Activated T-helper 17 cell treated with anti-CD3 and anti-CD28 coated beads, Interleukin-2, amount 50 U/mL, for 72 hours (primary cell): ENCODE data around the gene CETN3. TPM values are rescaled to one million over a fixed set of nuclear protein-coding genes. Genes with fewer than 3 reads are reported as not detected.
"Not testable (repeated sequence)": the region's sequence is repeated elsewhere in the genome, so short reads cannot be mapped to it uniquely, and the experiment has no call there.

Experiments
- ATAC-seq: fragments of 150-1000 bp; cut with Tn5 transposase; replicated peaks from 2 replicates; pipeline ENCODE4 v1.10.0; 2021; ENCODE audit warnings: mild to moderate bottlenecking, moderate library complexity
- H3K27ac Mint-ChIP-seq: one replicate; pipeline ENCODE4 v1.8.0; 2022; ENCODE audit warnings: mixed read lengths
- H3K27me3 Mint-ChIP-seq: one replicate; pipeline ENCODE4 v1.8.0; 2022; ENCODE audit warnings: mixed read lengths
- H3K36me3 Mint-ChIP-seq: one replicate; pipeline ENCODE4 v1.8.0; 2022; ENCODE audit warnings: low read depth, mild to moderate bottlenecking, mixed read lengths
- H3K4me1 Mint-ChIP-seq: one replicate; pipeline ENCODE4 v1.8.0; 2022; ENCODE audit warnings: mixed read lengths
- H3K4me3 Mint-ChIP-seq: one replicate; pipeline ENCODE4 v1.8.0; 2022; ENCODE audit warnings: mild to moderate bottlenecking, mixed read lengths
- H3K9me3 Mint-ChIP-seq: one replicate; pipeline ENCODE4 v1.8.0; 2022; ENCODE audit warnings: mixed read lengths
- total RNA-seq, 2 donors: library from RNA; stranded (reverse); gene quantifications; one replicate each; pipeline ENCODE4 v1.2.3, GENCODE V29; 2022

CETN3 gene
- total RNA-seq, 2 donors from 2014 or later: 31.3 to 32.5 TPM

- no peak overlapping the region for H3K27ac Mint-ChIP-seq
- ATAC-seq: no peak
- no peaks in the 10 kb centered on the region for H3K9me3 Mint-ChIP-seq
- H3K36me3 Mint-ChIP-seq: peaks cover 53% of the 10 kb centered on the region
- no peaks in the 10 kb centered on the region for H3K4me1 Mint-ChIP-seq
- no peaks in the 10 kb centered on the region for H3K27me3 Mint-ChIP-seq
- no peak overlapping the region for H3K4me3 Mint-ChIP-seq
Measured at GRCh38 chr5:90398726-90399125, 10.8 kb downstream of the CETN3 start.

DNA sequence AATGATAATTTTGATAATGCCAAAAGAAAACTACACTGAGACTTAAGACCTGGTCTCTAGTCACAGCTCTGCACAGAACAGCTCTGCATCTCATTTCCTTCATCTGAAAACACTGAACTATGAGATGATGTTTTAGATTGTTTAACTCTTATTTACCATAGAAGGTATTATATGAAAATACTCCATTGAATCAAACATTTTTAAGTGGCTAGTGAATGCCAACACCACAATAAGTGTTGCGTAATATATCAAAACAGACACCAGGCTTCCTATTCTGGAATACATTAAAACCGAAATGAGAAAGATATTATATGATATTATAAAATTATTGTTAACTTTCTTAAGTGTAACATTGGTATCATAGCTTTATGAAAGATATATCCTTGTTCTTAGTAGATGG lies 14.6 kb downstream of the CETN3 start:
- Mint-ChIP-seq H3K27me3 (no peaks in the 10 kb centered on the region), H3K36me3 (peaks cover 50% of the 10 kb centered on the region), H3K4me1 (no peaks in the 10 kb centered on the region), H3K27ac (no peak overlapping the region), H3K9me3 (no peaks in the 10 kb centered on the region), H3K4me3 (no peak overlapping the region)
- ATAC-seq: no peak

GRCh38 chr5:90390928-90391327 lies 18.6 kb downstream of the CETN3 start:
- H3K36me3 Mint-ChIP-seq: peaks cover 18% of the 10 kb centered on the region
- ATAC-seq: no peak
- H3K4me3 Mint-ChIP-seq: no peak overlapping the region
- no peaks in the 10 kb centered on the region for H3K9me3 Mint-ChIP-seq
- no peaks in the 10 kb centered on the region for H3K27me3 Mint-ChIP-seq
- H3K4me1 Mint-ChIP-seq: no peaks in the 10 kb centered on the region
- H3K27ac Mint-ChIP-seq: no peak overlapping the region

DNA sequence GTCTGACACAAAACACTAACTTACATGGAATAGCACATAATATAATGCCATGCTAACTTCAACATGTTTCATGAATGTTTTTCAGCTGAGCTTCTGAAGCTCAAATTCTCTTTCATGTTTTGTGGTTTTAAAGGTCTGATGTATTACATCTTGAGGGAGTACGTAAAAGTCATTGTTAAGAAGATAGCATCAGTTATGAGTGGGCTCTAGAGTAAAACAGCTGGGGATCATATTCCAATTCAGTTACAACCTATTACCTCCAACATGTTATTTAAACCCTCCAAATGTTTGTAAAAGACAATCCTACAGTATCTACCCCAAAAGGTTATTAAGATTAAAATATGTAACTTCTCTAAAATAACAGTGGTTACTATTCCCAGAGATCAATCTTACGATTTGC lies 19.2 kb downstream of the CETN3 start:
- Mint-ChIP-seq H3K27ac (no peak overlapping the region), H3K27me3 (no peaks in the 10 kb centered on the region), H3K9me3 (no peaks in the 10 kb centered on the region), H3K36me3 (peaks cover 13% of the 10 kb centered on the region), H3K4me1 (no peaks in the 10 kb centered on the region), H3K4me3 (no peak overlapping the region)
- ATAC-seq: no peak

- H3K4me1 Mint-ChIP-seq: no peaks in the 10 kb centered on the region
Measured at GRCh38 chr5:90387508-90387907, 22.0 kb downstream of the CETN3 start.

DNA sequence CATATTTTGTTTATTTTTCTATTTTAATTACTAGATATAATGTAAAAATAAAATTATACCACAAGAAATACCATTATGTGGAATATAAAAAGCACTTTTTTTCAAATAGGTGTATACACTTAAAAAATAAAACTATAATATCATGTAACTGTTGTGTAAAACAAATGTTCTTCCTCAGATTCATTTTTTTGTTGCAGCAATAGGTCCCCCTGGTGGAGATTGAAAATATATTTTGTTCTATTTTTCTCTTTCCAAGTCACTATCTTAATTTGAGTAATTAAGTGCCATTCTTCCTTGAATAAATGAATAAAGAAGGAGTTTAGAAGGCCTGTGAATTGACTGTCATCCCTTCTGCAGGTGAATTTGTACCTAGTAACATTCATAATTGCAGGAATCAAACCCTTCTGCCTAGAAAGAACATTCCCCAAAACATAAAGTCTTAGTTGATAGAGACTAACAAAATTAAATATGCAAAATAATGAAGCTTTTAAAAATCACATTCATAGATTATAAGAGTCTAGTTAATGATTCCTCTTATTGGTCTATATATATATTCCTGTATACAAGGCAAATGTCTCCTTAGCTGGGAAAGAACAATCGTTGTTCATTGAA lies 23.4 kb downstream of the CETN3 start:
- H3K36me3 Mint-ChIP-seq: no peaks in the 10 kb centered on the region
- H3K27me3 Mint-ChIP-seq: peaks cover 4% of the 10 kb centered on the region
- no peak for ATAC-seq
- no peaks in the 10 kb centered on the region for H3K9me3 Mint-ChIP-seq
- no peak overlapping the region for H3K27ac Mint-ChIP-seq
- H3K4me3 Mint-ChIP-seq: no peak overlapping the region
- no peaks in the 10 kb centered on the region for H3K4me1 Mint-ChIP-seq

More at GRCh38 chr5:90387508-90387907, 22.0 kb downstream of the CETN3 start:
- no peaks in the 10 kb centered on the region for H3K9me3 Mint-ChIP-seq
- no peak overlapping the region for H3K4me3 Mint-ChIP-seq
- H3K27ac Mint-ChIP-seq: no peak overlapping the region
- H3K27me3 Mint-ChIP-seq: peaks cover 4% of the 10 kb centered on the region
- peaks cover 3% of the 10 kb centered on the region for H3K36me3 Mint-ChIP-seq
- no peak for ATAC-seq

- H3K9me3 Mint-ChIP-seq: no peaks in the 10 kb centered on the region
- no peak overlapping the region for H3K4me3 Mint-ChIP-seq
- H3K27ac Mint-ChIP-seq: no peak overlapping the region
- ATAC-seq: no peak
- H3K36me3 Mint-ChIP-seq: no peaks in the 10 kb centered on the region
- H3K4me1 Mint-ChIP-seq: no peaks in the 10 kb centered on the region
- H3K27me3 Mint-ChIP-seq: peaks cover 15% of the 10 kb centered on the region
Measured at GRCh38 chr5:90384389-90384788, 25.2 kb downstream of the CETN3 start.

- peaks cover 16% of the 10 kb centered on the region for H3K27me3 Mint-ChIP-seq
- H3K9me3 Mint-ChIP-seq: no peaks in the 10 kb centered on the region
- H3K4me1 Mint-ChIP-seq: no peaks in the 10 kb centered on the region
- no peaks in the 10 kb centered on the region for H3K36me3 Mint-ChIP-seq
- H3K27ac Mint-ChIP-seq: no peak overlapping the region
- ATAC-seq: no peak
- H3K4me3 Mint-ChIP-seq: no peak overlapping the region
Measured at GRCh38 chr5:90383903-90384302, 25.7 kb downstream of the CETN3 start.

DNA sequence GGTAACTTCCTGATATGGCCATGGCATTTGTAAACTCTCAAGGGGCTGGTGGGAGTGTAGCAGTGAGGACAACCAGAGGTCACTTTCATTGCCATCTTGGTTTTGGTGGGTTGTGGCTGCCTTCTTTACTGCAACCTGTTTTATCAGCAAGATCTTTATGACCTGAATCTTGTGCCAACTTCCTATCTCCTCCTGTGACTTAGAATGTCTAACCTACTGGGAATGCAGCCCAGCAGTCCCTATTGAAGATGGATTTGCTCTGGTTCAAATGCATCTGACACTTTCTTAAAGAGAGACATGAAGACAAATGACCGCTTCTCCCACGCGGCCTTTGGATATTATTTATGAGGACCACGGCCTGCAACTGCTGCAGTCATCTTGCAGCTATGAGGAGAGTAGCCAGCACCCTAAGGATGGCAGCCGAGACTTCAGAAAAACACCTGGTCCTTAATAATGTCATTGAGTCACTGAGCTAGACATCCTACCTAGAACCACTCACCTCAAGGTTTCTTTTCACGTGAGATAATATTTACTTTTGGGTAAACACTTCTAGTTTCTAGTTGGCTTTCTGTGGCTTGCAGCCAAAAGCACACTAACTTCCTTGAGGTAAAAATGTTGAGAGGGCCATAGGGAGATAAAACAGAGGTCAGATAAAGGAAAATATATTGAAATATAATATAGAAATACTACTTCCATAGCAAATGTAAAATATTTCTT lies 28.2 kb downstream of the CETN3 start:
- Mint-ChIP-seq H3K4me1 (no peaks in the 10 kb centered on the region), H3K36me3 (no peaks in the 10 kb centered on the region), H3K9me3 (no peaks in the 10 kb centered on the region), H3K27ac (no peak overlapping the region), H3K27me3 (peaks cover 24% of the 10 kb centered on the region), H3K4me3 (no peak overlapping the region)
- no peak for ATAC-seq

DNA sequence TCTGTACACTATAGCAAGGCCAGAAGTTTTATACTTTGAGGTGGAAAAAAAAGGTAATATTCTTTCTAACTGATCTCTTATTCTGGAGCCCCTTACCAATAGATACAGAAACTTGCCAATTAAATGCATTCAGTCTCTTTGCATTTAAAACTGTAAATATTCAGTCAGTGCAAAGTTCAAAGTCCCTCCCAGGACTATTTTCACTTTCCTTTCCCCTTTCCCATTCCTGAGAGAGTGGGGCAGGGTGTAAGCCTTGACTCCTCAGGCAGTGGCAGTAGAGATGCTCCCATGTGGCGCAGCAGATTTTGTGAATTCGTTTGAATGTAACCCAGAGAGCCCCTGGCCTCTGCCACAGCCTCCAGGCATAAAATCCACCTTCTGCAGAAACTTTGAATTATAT lies 29.9 kb downstream of the CETN3 start:
- H3K36me3 Mint-ChIP-seq: no peaks in the 10 kb centered on the region
- no peaks in the 10 kb centered on the region for H3K9me3 Mint-ChIP-seq
- H3K4me3 Mint-ChIP-seq: no peak overlapping the region
- no peaks in the 10 kb centered on the region for H3K4me1 Mint-ChIP-seq
- no peak for ATAC-seq
- no peak overlapping the region for H3K27ac Mint-ChIP-seq
- peaks cover 26% of the 10 kb centered on the region for H3K27me3 Mint-ChIP-seq

DNA sequence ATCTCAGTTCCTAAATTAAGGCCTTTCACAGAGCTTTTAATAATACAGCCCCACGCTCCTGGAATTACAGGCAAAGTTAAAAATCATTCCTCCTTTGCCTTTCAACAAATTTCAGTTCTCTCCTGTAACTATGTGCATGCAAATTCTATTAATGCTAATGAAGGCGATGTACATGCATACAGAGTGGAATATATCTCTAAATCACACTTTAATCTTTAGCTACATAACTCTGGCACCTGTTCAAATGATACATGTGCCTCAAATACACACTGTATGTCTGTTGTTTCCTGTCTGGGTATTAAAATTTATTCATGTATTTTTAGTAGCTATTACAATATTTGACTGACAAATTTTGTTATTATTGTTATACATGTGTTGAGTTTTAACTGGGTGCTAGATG lies 30.8 kb downstream of the CETN3 start:
- ATAC-seq: no peak
- H3K27ac Mint-ChIP-seq: no peak overlapping the region
- H3K4me3 Mint-ChIP-seq: no peak overlapping the region
- no peaks in the 10 kb centered on the region for H3K9me3 Mint-ChIP-seq
- peaks cover 21% of the 10 kb centered on the region for H3K27me3 Mint-ChIP-seq
- H3K36me3 Mint-ChIP-seq: no peaks in the 10 kb centered on the region
- no peaks in the 10 kb centered on the region for H3K4me1 Mint-ChIP-seq

DNA sequence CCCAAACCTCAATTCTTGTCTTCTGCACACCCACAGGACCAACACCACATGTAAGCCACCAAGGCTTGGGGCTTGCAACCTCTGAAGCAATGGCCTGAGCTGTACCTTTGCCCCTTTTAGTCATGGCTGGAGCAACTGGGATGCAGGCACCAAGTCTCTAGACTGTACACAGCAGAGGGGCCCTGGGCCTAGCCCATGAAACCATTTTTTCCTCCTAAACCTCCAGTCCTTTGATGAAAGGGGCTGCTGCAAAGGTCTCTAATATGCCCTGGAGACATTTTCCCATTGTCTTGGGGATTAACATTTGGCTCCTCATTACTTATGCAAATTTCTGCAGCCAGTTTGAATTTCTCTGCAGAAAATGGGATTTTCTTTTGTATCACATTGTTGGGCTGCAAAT lies 38.3 kb downstream of the CETN3 start:
- peaks cover 37% of the 10 kb centered on the region for H3K27me3 Mint-ChIP-seq
- H3K36me3 Mint-ChIP-seq, H3K9me3 Mint-ChIP-seq, H3K27ac Mint-ChIP-seq, H3K4me1 Mint-ChIP-seq, H3K4me3 Mint-ChIP-seq, ATAC-seq: not testable (repeated sequence)

GRCh38 chr5:90368454-90369246 lies 40.9 kb downstream of the CETN3 start:
- ATAC-seq: no peak
- Mint-ChIP-seq H3K36me3 (no peaks in the 10 kb centered on the region), H3K27ac (no peak overlapping the region), H3K9me3 (peaks cover 8% of the 10 kb centered on the region), H3K4me1 (no peaks in the 10 kb centered on the region), H3K27me3 (peaks cover 41% of the 10 kb centered on the region), H3K4me3 (no peak overlapping the region)

- H3K4me3 Mint-ChIP-seq: no peak overlapping the region
- no peaks in the 10 kb centered on the region for H3K4me1 Mint-ChIP-seq
- H3K27me3 Mint-ChIP-seq: peaks cover 41% of the 10 kb centered on the region
- no peak overlapping the region for H3K27ac Mint-ChIP-seq
- H3K9me3 Mint-ChIP-seq: peaks cover 8% of the 10 kb centered on the region
- ATAC-seq: no peak
- H3K36me3 Mint-ChIP-seq: no peaks in the 10 kb centered on the region
Measured at GRCh38 chr5:90367879-90368278, 41.7 kb downstream of the CETN3 start.

- peaks cover 6% of the 10 kb centered on the region for H3K9me3 Mint-ChIP-seq
- H3K4me3 Mint-ChIP-seq: no peak overlapping the region
- H3K27ac Mint-ChIP-seq: no peak overlapping the region
- no peaks in the 10 kb centered on the region for H3K36me3 Mint-ChIP-seq
- no peaks in the 10 kb centered on the region for H3K4me1 Mint-ChIP-seq
- ATAC-seq: no peak
- H3K27me3 Mint-ChIP-seq: peaks cover 47% of the 10 kb centered on the region
Measured at GRCh38 chr5:90366948-90367347, 42.6 kb downstream of the CETN3 start.
